ENCODE results near the gene HOMER2. TPM values are rescaled to one million over a fixed set of nuclear protein-coding genes. Genes with fewer than 3 reads are reported as not detected.

Gene HOMER2
- total and polyA plus RNA-seq, 2 donors (not counting 3 experiments of a cell fraction or from before 2014, with no cell fraction given), result 0.60 to 0.68 TPM

DNA sequence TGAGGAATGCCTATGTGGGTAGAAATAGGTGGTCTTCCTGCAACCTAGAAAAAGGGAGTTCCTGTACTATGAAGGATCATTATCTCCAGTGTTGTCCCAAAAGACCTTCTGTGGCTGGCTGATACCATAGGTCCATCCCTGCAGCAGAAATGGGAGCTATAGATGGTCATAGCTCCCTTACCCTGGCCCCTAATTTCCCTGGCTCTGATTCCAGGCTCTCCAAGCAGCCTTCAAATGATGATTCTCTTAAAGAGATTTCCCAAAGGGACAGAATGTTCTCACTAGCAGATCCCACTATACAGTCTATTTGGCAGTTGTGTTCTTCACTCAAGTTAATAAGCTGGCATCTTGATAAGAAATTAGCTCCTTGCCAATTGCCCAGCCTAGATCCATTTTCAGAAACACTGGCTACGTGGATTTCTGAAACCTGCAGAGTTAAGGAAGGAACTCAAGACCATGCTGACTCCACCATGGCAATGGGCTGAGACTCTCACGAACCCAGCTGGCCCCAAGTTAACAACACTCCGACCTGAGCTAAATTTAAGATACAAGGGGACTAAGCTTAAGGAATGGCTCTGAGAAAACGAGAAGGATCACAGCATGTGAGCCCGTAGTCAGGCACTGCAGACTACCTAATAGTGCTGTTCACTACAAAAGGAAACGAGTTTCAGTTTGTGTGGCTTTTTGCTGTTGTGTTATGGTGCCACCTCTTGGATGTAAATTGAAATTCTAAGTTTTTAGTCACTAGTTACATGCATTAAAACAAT, 47.6 kb upstream of the HOMER2 start:
- no peaks in the 10 kb centered on the region for H3K27me3 ChIP-seq (ENCODE audit: control insufficient read depth in 2 of 2, insufficient read depth in 2 of 2, low read length in 2 of 2)
- ChIA-PET POLR2A (no interaction called here), CTCF (interaction anchor here (0.6 to 3.2 kb wide), 8 partner anchors 10 to 469 kb away, joined by 3 to 14 read pairs (median 5); partner anchors contain the start of gene RPS17)
- dilution Hi-C loops (cut with MboI; ENCODE audit: extremely low pct_ligation_motif_present, low sequenced_read_pairs), result no loop called here
- intact Hi-C loops (cut with micrococcal nuclease), result loop anchor here (1.0 to 5.0 kb wide), 4 partner anchors 151 to 469 kb away; no protein-coding TSS in a partner anchor
- H3K79me2 ChIP-seq (ENCODE audit: control insufficient read depth, insufficient read depth, low read length), result no peaks in the 10 kb centered on the region
- H4K20me1 ChIP-seq (replicated peaks; ENCODE audit: control insufficient read depth, extremely low read depth, insufficient read depth, low read length), result no peaks in the 10 kb centered on the region
- peak overlapping the region in 2 of 3 experiments; percentile 36 to 38 for H3K4me3 ChIP-seq (replicated peaks in 1 of 3; ENCODE audit: insufficient read depth in 1 of 3, low read depth in 1 of 3, low read length in 3 of 3)
- H3K27ac ChIP-seq (ENCODE audit: insufficient read depth, low read depth, low read length), result no peak overlapping the region
- H3K9me3 ChIP-seq (replicated peaks; ENCODE audit: control insufficient read depth, insufficient read depth, low read length), result no peaks in the 10 kb centered on the region
- H3K4me1 ChIP-seq (ENCODE audit: control insufficient read depth, extremely low read depth, insufficient read depth, low read length), result peaks cover 3% of the 10 kb centered on the region
- no peak overlapping the region for H3K9ac ChIP-seq (replicated peaks; ENCODE audit: extremely low read depth, insufficient read depth, low read length)
- TF ChIP-seq, protein P1, sequence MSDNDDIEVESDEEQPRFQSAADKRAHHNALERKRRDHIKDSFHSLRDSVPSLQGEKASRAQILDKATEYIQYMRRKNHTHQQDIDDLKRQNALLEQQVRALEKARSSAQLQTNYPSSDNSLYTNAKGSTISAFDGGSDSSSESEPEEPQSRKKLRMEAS (IDR thresholded peaks at IDR 0.05; ENCODE audit: insufficient read depth, insufficient read length), result no peak
- TF ChIP-seq, protein P2, sequence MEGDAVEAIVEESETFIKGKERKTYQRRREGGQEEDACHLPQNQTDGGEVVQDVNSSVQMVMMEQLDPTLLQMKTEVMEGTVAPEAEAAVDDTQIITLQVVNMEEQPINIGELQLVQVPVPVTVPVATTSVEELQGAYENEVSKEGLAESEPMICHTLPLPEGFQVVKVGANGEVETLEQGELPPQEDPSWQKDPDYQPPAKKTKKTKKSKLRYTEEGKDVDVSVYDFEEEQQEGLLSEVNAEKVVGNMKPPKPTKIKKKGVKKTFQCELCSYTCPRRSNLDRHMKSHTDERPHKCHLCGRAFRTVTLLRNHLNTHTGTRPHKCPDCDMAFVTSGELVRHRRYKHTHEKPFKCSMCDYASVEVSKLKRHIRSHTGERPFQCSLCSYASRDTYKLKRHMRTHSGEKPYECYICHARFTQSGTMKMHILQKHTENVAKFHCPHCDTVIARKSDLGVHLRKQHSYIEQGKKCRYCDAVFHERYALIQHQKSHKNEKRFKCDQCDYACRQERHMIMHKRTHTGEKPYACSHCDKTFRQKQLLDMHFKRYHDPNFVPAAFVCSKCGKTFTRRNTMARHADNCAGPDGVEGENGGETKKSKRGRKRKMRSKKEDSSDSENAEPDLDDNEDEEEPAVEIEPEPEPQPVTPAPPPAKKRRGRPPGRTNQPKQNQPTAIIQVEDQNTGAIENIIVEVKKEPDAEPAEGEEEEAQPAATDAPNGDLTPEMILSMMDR (IDR thresholded peaks at IDR 0.05; ENCODE audit: extremely low read depth in 1 of 2, insufficient read depth in 1 of 2, low read depth in 1 of 2, low read length in 2 of 2), result peak; percentile 24 to 51
- TF ChIP-seq EZH2 (IDR thresholded peaks at IDR 0.05; ENCODE audit: borderline replicate concordance, low read depth, low read length, severe bottlenecking), result no peak
- FAIRE-seq, result peak; percentile 84
- no peaks in the 10 kb centered on the region for H3K9me1 ChIP-seq (replicated peaks; ENCODE audit: control insufficient read depth, extremely low read depth, insufficient read depth, low read length)
- peak overlapping the region; percentile 29 for H2AFZ ChIP-seq (ENCODE audit: low read depth, low read length)
- H3K4me2 ChIP-seq (ENCODE audit: insufficient read depth, low read length), result peak overlapping the region; percentile 78
- peak; percentile 71 for DNase-seq (ENCODE audit: low read depth, low spot score)
- BruUV-seq (replicated peaks), result no TSS peak
- H3K36me3 ChIP-seq (ENCODE audit: control insufficient read depth in 2 of 2, extremely low read depth in 1 of 2, insufficient read depth in 2 of 2, low read length in 2 of 2), result no peaks in the 10 kb centered on the region

Data from endothelial cell of umbilical vein (primary cell).